Bronchial epithelial cell (primary cell): ENCODE results near the gene NAV1. TPM values are rescaled to one million over a fixed set of nuclear protein-coding genes. Genes with fewer than 3 reads are reported as not detected.
A peak's percentile ranks its signal among the peaks of the same experiment; 100 is the strongest.

Experiments
- DNase-seq: peaks from one replicate; pipeline ENCODE4 v3.0.0-alpha.2; 2010; ENCODE audit warnings: low read depth
- FAIRE-seq: peaks from 2 replicates; lab custom pipeline; 2011; peaks lifted over from hg19 to GRCh38; lab: Jason Lieb, UNC
- H3K27me3 ChIP-seq: 2 replicates; pipeline ENCODE4 v1.5.1; 2011; ENCODE audit warnings: low read length; ENCODE audit not compliant: control insufficient read depth, insufficient read depth
- H3K36me3 ChIP-seq: 2 replicates; pipeline ENCODE4 v1.5.1; 2011; ENCODE audit warnings: low read length; ENCODE audit not compliant: control insufficient read depth, insufficient read depth
- H3K4me3 ChIP-seq: 2 replicates; pipeline ENCODE4 v1.5.1; 2011; ENCODE audit warnings: mild to moderate bottlenecking, low read depth, low read length, control low read depth
- total RNA-seq: library from RNA; depleted of rRNA; stranded (reverse); fragments of >200 nt; gene quantifications from 2 replicates; pipeline ENCODE4 v1.2.1, GENCODE V29; 2014
- TF ChIP-seq, protein P1 (sequence below): IDR thresholded peaks from 2 replicates; pipeline ENCODE4 v1.5.1; 2011; ENCODE audit warnings: mild to moderate bottlenecking, moderate library complexity, low read length, control low read depth, inconsistent platforms; ENCODE audit not compliant: insufficient read depth, severe bottlenecking

Gene NAV1
- total RNA-seq, 1 donor from 2014 or later: 1.6 TPM

DNA sequence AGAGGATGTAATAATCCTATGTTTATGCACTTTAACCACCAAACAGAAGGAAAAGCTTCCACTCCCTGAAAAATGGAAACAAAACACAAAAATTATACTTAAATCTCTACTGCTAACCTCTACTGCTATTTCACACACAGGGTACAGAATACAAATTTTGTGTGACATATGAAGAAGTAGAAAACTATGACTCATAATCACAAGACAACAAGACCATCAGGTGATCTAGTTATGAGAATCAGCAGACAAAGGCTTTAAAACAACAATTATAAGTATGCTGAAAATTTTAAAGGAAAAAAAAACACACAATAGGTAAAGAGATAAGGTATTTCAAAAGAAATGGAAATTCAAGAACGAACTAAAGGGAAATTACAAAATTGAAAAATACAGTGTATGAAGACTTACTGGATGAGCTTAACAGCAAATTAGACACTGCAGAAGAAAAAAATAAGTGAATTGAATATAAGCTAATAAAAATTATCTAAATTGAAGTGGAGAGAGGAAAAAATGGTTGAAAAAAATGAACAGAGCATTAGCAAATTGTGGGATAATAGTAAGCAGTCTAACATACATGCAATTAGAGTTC is 13.6 kb upstream of the NAV1 start:
- TF ChIP-seq, protein P1, sequence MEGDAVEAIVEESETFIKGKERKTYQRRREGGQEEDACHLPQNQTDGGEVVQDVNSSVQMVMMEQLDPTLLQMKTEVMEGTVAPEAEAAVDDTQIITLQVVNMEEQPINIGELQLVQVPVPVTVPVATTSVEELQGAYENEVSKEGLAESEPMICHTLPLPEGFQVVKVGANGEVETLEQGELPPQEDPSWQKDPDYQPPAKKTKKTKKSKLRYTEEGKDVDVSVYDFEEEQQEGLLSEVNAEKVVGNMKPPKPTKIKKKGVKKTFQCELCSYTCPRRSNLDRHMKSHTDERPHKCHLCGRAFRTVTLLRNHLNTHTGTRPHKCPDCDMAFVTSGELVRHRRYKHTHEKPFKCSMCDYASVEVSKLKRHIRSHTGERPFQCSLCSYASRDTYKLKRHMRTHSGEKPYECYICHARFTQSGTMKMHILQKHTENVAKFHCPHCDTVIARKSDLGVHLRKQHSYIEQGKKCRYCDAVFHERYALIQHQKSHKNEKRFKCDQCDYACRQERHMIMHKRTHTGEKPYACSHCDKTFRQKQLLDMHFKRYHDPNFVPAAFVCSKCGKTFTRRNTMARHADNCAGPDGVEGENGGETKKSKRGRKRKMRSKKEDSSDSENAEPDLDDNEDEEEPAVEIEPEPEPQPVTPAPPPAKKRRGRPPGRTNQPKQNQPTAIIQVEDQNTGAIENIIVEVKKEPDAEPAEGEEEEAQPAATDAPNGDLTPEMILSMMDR: no peak
- Histone ChIP-seq H3K36me3 (no peaks in the 10 kb centered on the region), H3K27me3 (no peaks in the 10 kb centered on the region), H3K4me3 (no peak overlapping the region)
- FAIRE-seq (no peak), DNase-seq (no peak)

DNA sequence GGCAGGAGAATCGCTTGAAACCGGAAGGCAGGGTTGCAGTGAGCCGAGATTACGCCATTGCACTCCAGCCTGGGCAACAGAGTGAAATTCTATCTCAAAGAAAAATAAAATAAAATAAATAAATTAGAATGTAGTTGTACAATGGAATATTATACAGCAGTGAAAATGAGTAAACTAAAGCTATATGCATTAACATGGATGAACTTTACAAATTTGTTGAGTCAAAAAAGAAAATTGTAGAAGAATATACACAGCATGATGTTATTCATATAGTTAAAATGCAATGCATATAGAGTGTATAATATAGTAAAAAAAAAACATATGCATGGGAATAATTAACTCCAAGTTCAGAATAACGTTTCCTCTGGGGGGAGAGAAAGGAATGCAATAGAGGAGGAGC is 11.0 kb upstream of the NAV1 start:
- no peak for FAIRE-seq

DNA sequence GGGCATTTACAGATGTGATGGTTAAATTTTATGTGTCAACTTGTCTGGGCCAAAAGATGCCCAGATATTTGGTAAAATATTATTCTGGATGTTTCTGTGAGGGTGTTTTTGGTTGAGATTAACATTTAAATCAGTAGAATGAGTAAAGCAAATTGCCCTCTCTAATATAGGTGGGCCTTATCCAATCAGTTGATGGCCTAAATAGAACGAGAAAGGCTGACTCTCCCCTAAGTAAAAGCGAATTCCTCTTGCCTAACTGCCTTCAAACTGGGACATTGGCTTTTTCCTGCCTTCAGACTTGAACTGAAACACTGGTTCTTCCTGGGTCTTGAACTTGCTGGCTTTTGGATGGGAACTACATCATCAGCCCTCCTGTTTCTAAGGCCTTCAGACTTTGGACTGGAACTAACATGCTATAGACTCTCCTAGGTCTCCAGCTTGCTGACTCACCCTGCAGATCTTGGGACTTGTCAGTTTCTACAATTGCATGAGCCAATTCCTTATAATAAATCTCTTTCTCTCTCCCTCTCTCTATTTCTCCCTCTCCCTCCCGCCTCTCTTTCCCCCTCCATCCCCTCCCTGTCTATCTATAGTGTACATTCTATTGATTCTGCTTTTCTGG is 10.2 kb upstream of the NAV1 start:
- TF ChIP-seq, protein P1: no peak
- Histone ChIP-seq H3K36me3 (no peaks in the 10 kb centered on the region), H3K27me3 (no peaks in the 10 kb centered on the region), H3K4me3 (no peak overlapping the region)
- DNase-seq (peak; percentile 39), FAIRE-seq (no peak)

More for the DNA sequence above, 11.0 kb upstream of the NAV1 start:
- Histone ChIP-seq H3K27me3 (no peaks in the 10 kb centered on the region), H3K4me3 (no peak overlapping the region), H3K36me3 (no peaks in the 10 kb centered on the region)
- DNase-seq: no peak
- TF ChIP-seq, protein P1: no peak

DNA sequence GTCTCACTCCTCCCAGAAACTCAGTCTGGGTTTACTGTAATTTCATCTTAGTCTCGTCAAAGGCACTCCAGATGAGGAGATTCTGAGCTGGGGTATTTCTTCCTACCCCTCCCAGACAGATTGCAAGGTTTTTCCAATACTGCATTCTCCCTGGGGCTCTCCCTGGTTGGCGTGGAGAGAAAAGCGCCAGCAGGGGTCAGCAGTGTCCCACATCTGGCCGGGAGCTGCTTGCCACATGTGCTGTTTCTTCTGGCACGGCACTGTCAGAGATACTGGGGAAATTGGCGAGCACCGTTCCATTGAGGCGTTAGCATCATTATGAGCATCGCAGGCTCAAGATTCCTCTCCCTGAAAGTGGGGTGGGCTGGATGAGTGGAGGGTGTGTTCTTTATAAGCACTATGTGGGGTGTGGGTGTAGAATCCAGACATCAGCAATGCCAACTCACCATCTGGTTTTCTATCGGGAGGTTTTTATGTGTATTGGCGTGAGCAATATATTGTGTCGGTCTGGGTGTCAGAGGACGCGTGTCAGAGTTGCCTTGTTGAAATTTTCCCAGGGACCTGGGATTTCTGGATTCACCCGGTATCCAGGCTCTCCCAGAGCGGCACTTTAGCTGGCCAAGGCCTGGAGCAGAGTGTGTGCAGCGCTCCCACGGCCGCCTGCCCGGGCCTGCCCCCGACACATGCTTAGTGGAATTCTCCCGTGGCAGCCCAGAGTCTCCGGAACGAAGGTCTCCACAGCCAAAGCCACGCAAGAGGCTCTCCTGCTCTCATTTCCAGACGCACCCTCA is 8.0 kb upstream of the NAV1 start:
- H3K4me3 ChIP-seq: no peak overlapping the region
- DNase-seq (peak; percentile 54), FAIRE-seq (no peak)
- no peaks in the 10 kb centered on the region for H3K27me3 ChIP-seq
- no peaks in the 10 kb centered on the region for H3K36me3 ChIP-seq
- TF ChIP-seq, protein P1: peak; percentile 87

DNA sequence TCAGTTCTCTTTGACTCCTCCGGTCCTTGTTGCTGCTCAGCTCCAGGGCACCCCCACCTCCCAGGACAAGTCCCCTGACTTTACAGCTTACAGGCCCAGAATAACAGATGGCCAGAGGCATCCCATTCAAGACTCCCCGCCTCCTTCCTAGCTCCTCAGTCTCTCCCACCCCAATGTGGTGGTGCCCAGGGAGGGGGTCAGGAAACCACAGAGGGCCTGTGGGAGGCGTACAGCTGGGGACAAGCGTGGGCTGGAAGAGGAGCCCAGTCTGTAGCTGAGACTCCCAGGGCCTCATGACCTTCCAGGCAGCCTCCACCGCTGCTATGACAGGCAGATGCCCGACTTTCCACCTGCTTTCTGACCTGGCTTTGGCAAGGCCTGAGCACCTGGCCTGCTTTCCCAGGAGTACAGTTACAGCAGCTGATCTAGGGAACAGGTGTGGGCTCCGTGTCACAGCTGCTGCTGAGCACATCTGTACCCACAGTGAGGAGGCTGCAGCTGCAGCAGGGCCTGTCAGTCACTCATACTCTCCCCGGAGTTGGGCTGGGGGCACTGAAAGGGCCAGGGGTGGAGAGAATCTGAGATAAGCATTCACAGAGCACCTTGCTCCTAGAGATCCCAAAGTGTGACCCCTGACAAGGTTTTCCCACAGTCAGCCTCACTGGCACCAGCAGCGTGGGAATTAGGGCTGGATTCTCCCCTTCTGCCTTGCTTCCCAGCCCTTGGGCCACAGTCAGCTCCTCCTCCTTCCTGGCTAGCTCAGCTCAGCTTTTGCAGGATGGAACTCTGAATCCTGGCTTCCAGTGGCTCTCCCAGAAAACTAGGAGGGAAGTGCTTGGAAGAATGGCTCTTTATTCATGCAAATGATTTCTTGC is 7.1 kb upstream of the NAV1 start:
- TF ChIP-seq, protein P1: no peak
- DNase-seq (no peak), FAIRE-seq (no peak)
- no peaks in the 10 kb centered on the region for H3K36me3 ChIP-seq
- no peak overlapping the region for H3K4me3 ChIP-seq
- H3K27me3 ChIP-seq: no peaks in the 10 kb centered on the region
